ENCODE measurements around the gene TMCC1. TPM values are rescaled to one million over a fixed set of nuclear protein-coding genes. Genes with fewer than 3 reads are reported as not detected.
"Not testable (repeated sequence)": the region's sequence is repeated elsewhere in the genome, so short reads cannot be mapped to it uniquely, and the experiment has no call there.

The TMCC1 gene
- total RNA-seq, 1 donor from 2014 or later: 30.5 TPM

DNA sequence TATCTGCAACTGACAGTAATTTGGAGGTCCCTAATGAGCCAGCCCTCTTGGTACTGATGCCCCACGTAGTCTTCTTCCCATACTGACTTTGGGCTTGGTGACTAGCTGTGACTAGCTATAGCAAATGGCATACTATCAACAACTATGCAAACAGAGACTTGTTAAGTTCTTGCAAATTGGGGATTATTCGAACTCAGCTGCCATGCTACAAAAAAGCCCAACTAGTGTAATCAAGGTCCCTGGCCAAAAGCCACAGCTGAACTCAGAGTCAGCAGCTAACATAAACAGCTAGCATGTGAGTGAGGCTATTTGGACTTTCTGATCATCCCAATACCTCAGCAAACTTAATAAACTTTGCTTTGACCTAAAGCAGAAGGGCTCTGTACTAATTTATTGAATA, 165.8 kb downstream of the TMCC1 start:
- no peak for DNase-seq (ENCODE audit: low read depth)

DNA sequence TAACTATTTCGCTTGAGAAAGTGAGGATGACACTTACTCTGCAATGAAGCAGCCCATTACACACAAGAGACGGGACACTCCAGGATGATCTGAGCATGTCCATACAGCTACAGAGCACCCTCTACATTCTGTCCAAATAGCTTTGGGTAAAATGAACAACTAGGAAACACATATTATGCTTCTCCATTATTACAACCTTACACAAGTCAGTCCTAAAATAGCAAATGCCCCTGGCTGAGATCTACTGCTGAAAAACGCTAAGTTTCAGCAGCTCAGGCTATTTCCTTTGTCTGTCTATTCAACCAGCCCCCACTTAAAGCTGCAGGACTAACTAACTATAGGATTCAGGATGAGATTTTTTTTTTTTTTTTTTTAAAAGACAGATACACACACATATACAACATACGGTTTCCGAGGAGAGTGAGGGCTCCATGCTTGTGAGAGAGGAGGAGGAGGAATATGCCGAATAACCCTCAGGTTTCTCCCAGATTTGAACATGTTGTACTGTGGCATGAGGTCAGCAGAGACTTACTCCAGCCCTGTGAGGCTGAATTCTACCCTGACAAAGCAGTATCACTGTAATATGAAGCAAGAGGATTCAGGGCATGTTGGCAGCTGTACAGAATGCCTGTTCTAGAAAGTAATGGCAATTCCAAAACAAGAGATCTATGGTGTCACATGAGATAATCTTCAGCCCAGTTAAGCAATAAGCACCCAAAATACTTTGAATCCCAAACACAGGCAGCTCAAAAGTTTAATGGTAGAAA, 169.8 kb downstream of the TMCC1 start:
- DNase-seq (ENCODE audit: low read depth): peak; percentile 84

GRCh38 chr3:129722527-129722926, 171.0 kb downstream of the TMCC1 start:
- DNase-seq (ENCODE audit: low read depth): no peak

- DNase-seq (ENCODE audit: low read depth): no peak
Measured at GRCh38 chr3:129718201-129718600, 175.3 kb downstream of the TMCC1 start.

DNA sequence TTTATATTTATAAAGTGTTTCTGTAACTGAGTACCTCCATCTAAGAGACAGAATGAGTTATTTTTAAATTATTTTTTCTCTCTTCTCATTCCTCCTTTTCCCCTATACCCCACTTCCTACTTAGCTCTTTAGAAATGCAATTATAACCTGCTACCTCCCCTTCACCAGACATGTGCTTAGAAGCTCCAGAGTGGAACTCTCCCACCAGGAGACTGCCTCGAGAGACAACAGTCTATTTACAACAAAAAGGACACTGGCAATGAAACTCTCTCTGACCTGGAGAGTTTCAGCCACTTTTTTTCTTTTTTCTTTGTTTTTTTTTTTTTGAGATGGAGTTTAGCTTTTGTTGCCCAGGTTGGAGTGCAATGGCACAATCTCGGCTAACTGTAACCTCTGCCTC, 177.7 kb downstream of the TMCC1 start:
- no peak for DNase-seq (ENCODE audit: low read depth)

DNA sequence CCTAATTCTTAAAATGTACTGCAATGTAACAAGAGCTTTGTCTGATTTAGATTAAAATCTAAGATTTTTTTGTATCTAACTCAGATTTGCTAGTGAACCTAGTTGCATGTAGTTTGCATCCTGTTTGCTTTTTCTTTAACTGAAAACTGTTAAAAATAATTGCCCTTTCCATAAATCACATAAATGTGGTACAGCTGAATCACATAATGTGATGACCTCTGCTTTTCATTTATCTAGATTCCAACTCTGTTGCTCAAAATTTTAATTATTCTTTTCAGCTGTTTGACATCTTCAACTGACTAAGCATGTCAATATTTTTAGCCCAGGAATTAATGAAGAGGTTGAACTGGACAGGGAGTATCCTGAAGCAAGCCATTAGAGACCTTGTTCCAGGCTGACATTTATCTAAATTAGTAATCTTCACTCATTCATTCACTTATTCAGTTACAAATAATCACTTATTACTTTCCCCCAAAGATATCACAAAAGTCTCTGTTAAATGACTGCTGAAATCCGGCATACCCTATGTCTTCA, 185.1 kb downstream of the TMCC1 start:
- DNase-seq (ENCODE audit: low read depth): no peak

- no peak for DNase-seq (ENCODE audit: low read depth)
Measured at GRCh38 chr3:129705274-129705673, 188.2 kb downstream of the TMCC1 start.

- DNase-seq (ENCODE audit: low read depth): no peak
Measured at GRCh38 chr3:129703913-129704312, 189.6 kb downstream of the TMCC1 start.

GRCh38 chr3:129702934-129703712, 190.4 kb downstream of the TMCC1 start:
- no peak for DNase-seq (ENCODE audit: low read depth)

DNA sequence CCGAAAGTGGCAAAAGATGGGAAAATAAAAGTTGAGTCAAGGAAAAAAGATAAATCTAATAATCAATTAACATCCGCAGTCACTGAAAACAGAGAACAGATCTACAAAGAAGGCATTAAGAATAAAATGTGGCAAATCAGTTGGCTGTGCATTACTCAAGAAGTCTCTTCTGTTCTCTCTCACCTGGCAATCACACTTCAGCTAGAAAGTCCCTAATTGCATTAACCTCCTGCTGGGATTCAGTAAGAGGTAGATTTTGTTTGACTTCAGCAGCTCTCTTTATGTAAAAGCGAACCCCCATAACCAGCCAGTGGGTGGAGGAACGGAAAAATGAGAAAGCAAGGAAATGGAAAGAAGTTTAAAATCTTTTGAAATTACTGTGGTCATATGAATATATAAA, 192.3 kb downstream of the TMCC1 start:
- DNase-seq (ENCODE audit: low read depth): no peak

- no peak for DNase-seq (ENCODE audit: low read depth)
Measured at GRCh38 chr3:129699612-129700011, 193.9 kb downstream of the TMCC1 start.

DNA sequence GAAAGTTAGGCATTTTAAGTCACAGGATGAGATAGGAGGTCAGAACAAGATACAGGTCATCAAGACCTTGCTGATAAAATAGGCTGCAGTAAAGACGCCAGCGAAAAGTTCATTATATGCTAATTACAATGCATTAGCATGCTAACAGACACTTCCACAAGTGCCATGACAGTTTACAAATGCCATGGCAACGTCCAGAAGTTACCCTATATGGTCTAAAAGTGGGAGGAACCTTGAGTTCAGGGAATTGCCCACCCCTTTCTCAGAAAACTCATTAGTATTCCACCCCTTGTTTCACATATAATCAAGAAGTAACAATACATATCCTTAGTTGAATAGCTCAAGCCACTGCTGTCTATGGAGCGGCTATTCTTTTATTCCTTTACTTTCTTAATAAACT, 194.3 kb downstream of the TMCC1 start:
- peak; percentile 21 for DNase-seq (ENCODE audit: low read depth)

DNA sequence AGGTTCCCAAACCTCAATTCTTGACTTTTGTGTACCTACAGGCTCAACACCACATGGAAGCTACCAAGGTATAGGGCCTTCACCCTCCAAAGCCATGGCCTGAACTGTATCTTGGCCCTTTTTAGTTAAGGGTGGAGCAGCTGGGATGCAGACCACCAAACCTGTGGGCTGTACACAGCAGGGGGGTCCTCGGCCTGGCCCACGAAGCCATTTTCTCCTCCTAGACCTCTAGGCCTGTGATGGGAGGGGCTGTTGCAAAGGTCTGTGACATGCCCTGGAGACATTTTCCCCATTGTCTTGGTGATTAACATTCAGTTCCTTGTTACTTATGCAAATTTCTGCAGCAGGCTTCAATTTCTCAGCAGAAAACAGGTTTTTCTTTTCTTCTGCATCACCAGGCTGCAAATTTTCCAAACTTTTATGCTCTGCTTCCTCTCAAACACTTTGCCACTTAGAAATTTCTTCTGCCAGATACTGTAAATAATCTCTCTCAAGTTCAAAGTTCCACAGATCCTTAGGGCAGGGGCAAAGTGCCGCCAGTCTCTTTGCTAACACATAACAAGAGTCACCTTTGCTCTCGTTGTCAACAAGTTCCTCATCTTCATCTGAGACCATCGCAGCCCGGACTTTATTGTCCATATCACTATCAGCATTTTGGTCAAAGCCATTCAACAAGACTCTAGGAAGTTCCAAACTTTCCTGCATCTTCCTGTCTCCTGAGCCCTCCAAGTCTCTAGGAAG, 196.1 kb downstream of the TMCC1 start:
- no peak for DNase-seq (ENCODE audit: low read depth)

- DNase-seq (ENCODE audit: low read depth): not testable (repeated sequence)
Measured at GRCh38 chr3:129696430-129696829, 197.1 kb downstream of the TMCC1 start.

DNA sequence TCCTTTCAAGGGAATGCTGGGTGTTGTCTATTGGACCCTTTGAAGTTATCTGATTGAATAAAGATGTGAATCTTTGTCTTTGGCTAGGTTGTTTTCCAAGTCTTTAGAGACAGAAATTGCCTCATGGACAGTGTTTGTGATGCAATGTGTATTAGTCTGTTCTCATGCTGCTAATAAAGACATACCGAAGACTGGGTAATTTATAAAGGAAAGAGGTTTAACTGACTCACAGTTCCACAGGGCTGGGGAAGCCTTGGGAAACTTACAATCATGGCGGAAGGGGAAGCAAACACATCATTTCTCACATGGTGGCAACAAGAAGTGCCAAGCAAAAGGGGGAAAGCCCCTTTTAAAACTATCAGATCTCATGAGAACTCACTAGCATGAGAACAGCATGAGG, 198.3 kb downstream of the TMCC1 start:
- peak; percentile 60 for DNase-seq (ENCODE audit: low read depth)

GRCh38 chr3:129694228-129694627, 199.3 kb downstream of the TMCC1 start:
- DNase-seq (ENCODE audit: low read depth): peak; percentile 64

DNA sequence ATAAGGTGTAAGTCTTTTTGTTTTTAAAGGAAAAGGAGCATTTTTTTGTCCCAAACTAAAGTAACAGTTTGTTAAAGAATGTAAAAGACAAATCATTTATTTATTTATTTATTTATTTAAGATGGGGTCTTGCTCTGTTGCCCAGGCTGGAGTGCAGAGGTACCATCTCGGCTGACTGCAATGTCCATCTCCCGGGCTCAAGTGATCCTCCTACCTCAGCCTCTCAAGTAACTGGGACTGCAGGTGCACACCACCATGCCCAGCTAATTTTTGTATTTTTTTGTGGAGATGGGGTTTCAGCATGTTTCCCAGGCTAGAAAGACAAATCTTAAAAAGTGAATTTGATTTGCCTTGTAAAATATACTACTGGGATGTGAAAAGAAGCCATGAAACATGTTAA, 200.8 kb downstream of the TMCC1 start:
- DNase-seq (ENCODE audit: low read depth): no peak

DNA sequence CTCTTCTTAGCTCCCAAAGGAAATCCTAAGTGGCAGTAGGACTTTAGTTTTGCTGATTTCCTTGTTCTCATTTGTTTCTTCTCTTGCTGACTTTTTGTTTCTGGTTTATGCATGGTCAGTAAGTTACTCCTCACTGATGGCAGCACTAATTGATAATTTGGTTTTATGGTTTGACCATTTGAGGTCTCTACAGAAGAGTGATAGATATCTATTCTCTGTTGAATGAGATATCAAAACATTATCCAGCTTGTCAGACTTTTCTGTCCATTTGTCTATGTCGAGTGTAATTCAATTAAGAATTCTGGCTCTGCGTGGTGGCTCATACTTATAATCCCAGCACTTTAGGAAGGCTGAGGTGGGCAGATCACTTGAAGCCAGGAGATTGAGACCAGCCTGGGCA, 202.5 kb downstream of the TMCC1 start:
- DNase-seq (ENCODE audit: low read depth): no peak

DNA sequence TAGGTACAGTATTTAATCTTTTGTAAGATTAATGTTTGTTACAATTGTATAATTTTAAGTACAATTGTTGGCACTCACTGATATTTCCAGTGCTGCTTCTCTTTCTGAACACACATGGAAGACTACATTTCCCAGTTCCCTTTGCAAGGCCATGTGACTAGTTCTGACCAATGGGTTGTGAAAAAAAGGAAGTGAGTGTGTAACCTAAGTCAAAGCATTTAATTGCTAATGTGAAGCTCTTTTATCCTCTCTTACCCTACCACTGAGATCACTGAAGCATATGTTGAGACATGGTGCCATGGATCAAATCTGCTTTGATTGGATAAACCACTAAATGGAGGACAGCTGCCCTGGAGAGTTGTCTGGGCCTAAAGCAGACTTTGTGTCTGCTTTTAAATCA, 203.1 kb downstream of the TMCC1 start:
- peak; percentile 74 for DNase-seq (ENCODE audit: low read depth)

DNA sequence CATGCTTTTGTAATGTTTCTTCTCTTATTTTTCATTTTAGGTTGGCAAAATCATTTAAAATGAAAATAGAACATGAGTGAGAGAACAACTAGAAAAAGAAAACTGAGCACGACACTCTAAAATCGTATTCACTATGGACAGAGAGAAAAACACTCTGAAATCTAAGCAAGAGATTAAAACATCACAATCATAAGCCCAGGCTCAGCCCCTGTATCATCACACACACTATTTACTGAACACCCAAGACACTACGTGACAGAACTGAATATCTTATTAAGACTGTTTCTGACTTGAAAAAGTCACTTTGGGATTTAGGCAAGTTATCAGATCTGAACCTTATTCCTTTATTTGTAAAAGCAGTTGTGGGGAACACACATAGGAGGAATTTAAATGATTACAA, 204.5 kb downstream of the TMCC1 start:
- DNase-seq (ENCODE audit: low read depth): no peak

GRCh38 chr3:129688271-129688895, 205.1 kb downstream of the TMCC1 start:
- peak; percentile 39 for DNase-seq (ENCODE audit: low read depth)

DNA sequence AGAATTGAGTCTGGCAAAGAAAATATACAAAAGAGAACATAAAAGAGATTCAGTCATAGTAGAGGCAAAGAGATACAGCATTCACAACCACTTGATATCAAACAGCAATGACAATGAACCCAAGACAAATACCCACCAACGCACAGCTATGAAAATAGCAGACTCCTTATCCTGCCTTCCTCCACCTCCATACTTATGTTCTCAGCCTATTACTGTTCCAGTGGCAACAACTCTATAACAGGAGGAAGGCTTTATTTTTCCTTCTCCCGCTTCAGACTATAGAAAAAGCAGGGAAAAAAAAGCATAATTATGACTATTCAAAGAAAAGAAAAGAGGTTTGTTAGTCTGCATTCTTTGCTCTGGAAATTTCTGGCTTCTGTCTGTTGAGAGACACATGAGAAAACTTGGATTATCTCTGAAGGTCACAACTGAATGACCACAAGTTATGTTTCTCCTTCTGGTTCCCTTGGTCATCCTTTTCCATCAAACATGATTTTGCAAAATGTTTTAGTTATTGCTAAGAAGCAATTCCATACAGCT, 205.9 kb downstream of the TMCC1 start:
- DNase-seq (ENCODE audit: low read depth): no peak

Measured in renal cortical epithelial cell (primary cell).